Endothelial cell of umbilical vein (primary cell): ENCODE data around the gene CRP. TPM values are rescaled to one million over a fixed set of nuclear protein-coding genes. Genes with fewer than 3 reads are reported as not detected.

ENCODE experiments used
- BruUV-seq: library from RNA; stranded (reverse); fragments of 400-500 nt; replicated peaks from 2 replicates; lab custom pipeline; 2021; lab: Mats Ljungman, UMichigan
- CTCF ChIA-PET: fragments of 300-600, 350-600 bp; sonication (Branson Sonifier 250); formaldehyde crosslinking; loops from one replicate; lab custom pipeline; 2021; ENCODE audit warnings: antibody characterized with exemption, inconsistent platforms; lab: Charles Lee
- POLR2A ChIA-PET: fragments of 300-600, 350-600 bp; sonication (Branson Sonifier 250); formaldehyde crosslinking; loops from one replicate; lab custom pipeline; 2021; ENCODE audit warnings: antibody characterized with exemption, inconsistent platforms; lab: Charles Lee
- DNase-seq: peaks from one replicate; pipeline ENCODE4 v3.0.0-alpha.2; 2011; ENCODE audit warnings: low read depth, low spot score
- FAIRE-seq: peaks from 2 replicates; lab custom pipeline; 2011; peaks lifted over from hg19 to GRCh38; lab: Jason Lieb, UNC
- H2AFZ ChIP-seq: 2 replicates; pipeline ENCODE4 v1.6.0; 2012; ENCODE audit warnings: low read depth, low read length, control low read depth, inconsistent platforms
- H3K27ac ChIP-seq: 2 replicates; pipeline ENCODE4 v1.5.1; 2011; ENCODE audit warnings: low read depth, mild to moderate bottlenecking, control low read depth, low read length, moderate library complexity; ENCODE audit not compliant: insufficient read depth
- H3K27me3 ChIP-seq, 2 experiments: 2 replicates each; pipeline versions ENCODE4 v1.6.0 to v1.6.1; 2011; ENCODE audit warnings: low read length in 2 of 2, mixed read lengths in 1 of 2; ENCODE audit not compliant: control insufficient read depth in 2 of 2, insufficient read depth in 2 of 2
- H3K36me3 ChIP-seq, 2 experiments: 2 replicates in 1 of 2; 3 replicates in 1 of 2; pipeline ENCODE4 v1.5.1; 2011; ENCODE audit warnings: low read length in 2 of 2, mild to moderate bottlenecking in 1 of 2, moderate library complexity in 1 of 2; ENCODE audit not compliant: control insufficient read depth in 2 of 2, insufficient read depth in 2 of 2; ENCODE audit errors: extremely low read depth in 1 of 2
- H3K4me1 ChIP-seq: 3 replicates; pipeline ENCODE4 v1.5.1; 2011; ENCODE audit warnings: mild to moderate bottlenecking, low read length; ENCODE audit not compliant: control insufficient read depth, insufficient read depth; ENCODE audit errors: extremely low read depth
- H3K4me2 ChIP-seq: 2 replicates; pipeline ENCODE4 v1.6.1; 2011; ENCODE audit warnings: low read length, control low read depth, mixed read lengths; ENCODE audit not compliant: insufficient read depth
- H3K4me3 ChIP-seq, 3 experiments: fragments of 200-600 bp in 1 of 3; sonication (generic), shearing (Covaris generic) in 1 of 3; replicated peaks in 1 of 3; 2 replicates each; pipeline ENCODE4 v1.5.1; 2011 to 2016; ENCODE audit warnings: control low read depth in 3 of 3, low read length in 3 of 3, mild to moderate bottlenecking in 2 of 3, inconsistent platforms in 1 of 3, low read depth in 1 of 3, moderate library complexity in 1 of 3; ENCODE audit not compliant: insufficient read depth in 1 of 3
- H3K79me2 ChIP-seq: 2 replicates; pipeline ENCODE4 v1.6.0; 2012; ENCODE audit warnings: low read length, inconsistent platforms; ENCODE audit not compliant: control insufficient read depth, insufficient read depth
- H3K9ac ChIP-seq: replicated peaks from 2 replicates; pipeline ENCODE3; 2011; ENCODE audit warnings: low read length, control low read depth; ENCODE audit not compliant: insufficient read depth; ENCODE audit errors: extremely low read depth
- H3K9me1 ChIP-seq: replicated peaks from 3 replicates; pipeline ENCODE4 v1.6.0; 2011; ENCODE audit warnings: mild to moderate bottlenecking, low read length; ENCODE audit not compliant: control insufficient read depth, insufficient read depth; ENCODE audit errors: extremely low read depth
- H3K9me3 ChIP-seq: replicated peaks from 2 replicates; pipeline ENCODE4 v1.5.1; 2012; ENCODE audit warnings: low read length, inconsistent platforms; ENCODE audit not compliant: control insufficient read depth, insufficient read depth
- H4K20me1 ChIP-seq: replicated peaks from 2 replicates; pipeline ENCODE3; 2011; ENCODE audit warnings: mild to moderate bottlenecking, low read length; ENCODE audit not compliant: control insufficient read depth, insufficient read depth; ENCODE audit errors: extremely low read depth
- CTCF ChIP-seq, 2 donors: IDR thresholded peaks; 1 replicate in 1 of 2; 2 replicates in 1 of 2; pipeline ENCODE4 v1.5.1; 2011; ENCODE audit warnings: low read length in 2 of 2, mild to moderate bottlenecking in 2 of 2, moderate library complexity in 2 of 2, control low read depth in 1 of 2, inconsistent platforms in 1 of 2, low read depth in 1 of 2; ENCODE audit not compliant: insufficient read depth in 1 of 2; ENCODE audit errors: extremely low read depth in 1 of 2
- EZH2 ChIP-seq: IDR thresholded peaks from 2 replicates; pipeline ENCODE4 v1.6.1; 2012; ENCODE audit warnings: borderline replicate concordance, low read depth, mild to moderate bottlenecking, moderate library complexity, low read length, inconsistent platforms; ENCODE audit not compliant: severe bottlenecking
- FOS ChIP-seq: IDR thresholded peaks from 2 replicates; pipeline ENCODE4 v1.6.1; 2011; ENCODE audit warnings: mild to moderate bottlenecking, low read length, moderate library complexity, borderline replicate concordance; ENCODE audit not compliant: insufficient read depth
- GATA2 ChIP-seq: IDR thresholded peaks from 2 replicates; pipeline ENCODE4 v1.7.0; 2011; ENCODE audit warnings: low read depth, mild to moderate bottlenecking, moderate library complexity, mixed read lengths, low read length; ENCODE audit not compliant: insufficient read length, insufficient read depth
- JUN ChIP-seq: IDR thresholded peaks from 2 replicates; pipeline ENCODE4 v1.6.1; 2011; ENCODE audit warnings: borderline replicate concordance, low read depth; ENCODE audit not compliant: insufficient read length, insufficient read depth
- MAX ChIP-seq: IDR thresholded peaks from 2 replicates; pipeline ENCODE4 v1.6.1; 2011; ENCODE audit not compliant: insufficient read depth, insufficient read length
- MYC ChIP-seq: IDR thresholded peaks from one replicate; pipeline ENCODE4 v1.6.1; 2011; ENCODE audit warnings: mild to moderate bottlenecking, low read depth, low read length
- POLR2A ChIP-seq: IDR thresholded peaks from 2 replicates; pipeline ENCODE4 v1.6.1; 2012; ENCODE audit warnings: low read depth, mild to moderate bottlenecking, control low read depth, low read length
- POLR2AphosphoS5 ChIP-seq: IDR thresholded peaks from 2 replicates; pipeline ENCODE4 v1.6.1; 2012; ENCODE audit warnings: low read depth, mild to moderate bottlenecking, control low read depth, low read length, moderate library complexity; ENCODE audit not compliant: insufficient read depth
- dilution Hi-C: fragments of 300-500 bp; cut with MboI; formaldehyde crosslinking; loops from one replicate; pipeline ENCODE4 v1.15.0; 2019; ENCODE audit warnings: low sequenced_read_pairs; ENCODE audit not compliant: extremely low pct_ligation_motif_present
- intact Hi-C: fragments of 100-400 bp; cut with micrococcal nuclease; formaldehyde crosslinking; loops from one replicate; pipeline ENCODE4 v1.10.0; 2022
- polyA plus RNA-seq, 4 experiments: library from polyadenylated mRNA; depleted of rRNA in 3 of 4; stranded (reverse) in 3 of 4; unstranded in 1 of 4; fragments of >200 nt; gene quantifications; 2 replicates each; pipeline versions ENCODE4 v1.2.1 to v1.2.3, GENCODE V29; 2011 to 2012; ENCODE audit warnings: missing spikeins in 1 of 4
- total RNA-seq: library from RNA; stranded (reverse); gene quantifications from 2 replicates; pipeline ENCODE4 v1.2.3, GENCODE V29; 2021

CRP gene
- total and polyA plus RNA-seq, 2 donors (not counting 3 experiments of a cell fraction or from before 2014, with no cell fraction given), result not detected

DNA sequence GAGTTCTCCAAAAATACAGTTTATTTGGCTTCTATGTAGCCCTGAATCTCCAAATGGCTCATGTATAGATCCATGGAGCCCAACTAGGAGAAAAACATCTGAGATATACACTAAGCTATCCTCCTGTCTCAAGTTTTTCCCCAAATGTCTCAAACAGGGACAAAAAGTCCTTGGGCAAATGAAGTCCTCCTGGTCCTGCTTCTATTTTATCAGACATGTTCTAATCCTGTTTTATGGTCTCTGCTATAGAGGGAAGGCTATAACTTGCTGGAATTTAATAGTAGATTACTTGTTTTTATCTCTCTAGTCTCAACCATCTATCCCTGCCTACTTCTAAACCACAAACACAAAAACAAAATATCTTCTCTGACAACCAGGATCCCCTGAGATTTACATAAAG lies 26.9 kb downstream of the CRP start:
- no peaks in the 10 kb centered on the region for H3K36me3 ChIP-seq
- H3K9ac ChIP-seq, result no peak overlapping the region
- H3K4me3 ChIP-seq, result no peak overlapping the region
- DNase-seq (no peak), FAIRE-seq (no peak)
- ChIA-PET POLR2A (no interaction called here), CTCF (interaction anchor here (0.9 to 1.1 kb wide), 2 partner anchors 17 to 474 kb away, joined by 3 to 4 read pairs; no protein-coding TSS in a partner anchor)
- H2AFZ ChIP-seq, result no peak overlapping the region
- H3K27ac ChIP-seq, result no peak overlapping the region
- BruUV-seq, result no TSS peak
- no peaks in the 10 kb centered on the region for H3K9me1 ChIP-seq
- no peaks in the 10 kb centered on the region for H3K79me2 ChIP-seq
- intact Hi-C loops (no loop called here), dilution Hi-C loops (no loop called here)
- H3K27me3 ChIP-seq, result no peaks in the 10 kb centered on the region
- no peaks in the 10 kb centered on the region for H4K20me1 ChIP-seq
- H3K9me3 ChIP-seq, result no peaks in the 10 kb centered on the region
- no peaks in the 10 kb centered on the region for H3K4me1 ChIP-seq
- no peak for TF ChIP-seq MAX
- TF ChIP-seq FOS, result no peak
- TF ChIP-seq MYC, result no peak
- no peak for TF ChIP-seq CTCF (IDR thresholded peaks at IDR 0.05; ENCODE audit: extremely low read depth in 1 of 2, insufficient read depth in 1 of 2, low read depth in 1 of 2, low read length in 2 of 2)
- no peak for TF ChIP-seq POLR2A
- no peak for TF ChIP-seq POLR2AphosphoS5
- no peak for TF ChIP-seq JUN
- TF ChIP-seq EZH2, result no peak
- no peak for TF ChIP-seq GATA2
- no peak overlapping the region for H3K4me2 ChIP-seq
